T-helper 9 cell (primary cell): ENCODE measurements around the gene ATRAID.

Experiments used
- DNase-seq: peaks from one replicate; pipeline ENCODE4 v3.0.0-alpha.2; 2020

Gene ATRAID

DNA sequence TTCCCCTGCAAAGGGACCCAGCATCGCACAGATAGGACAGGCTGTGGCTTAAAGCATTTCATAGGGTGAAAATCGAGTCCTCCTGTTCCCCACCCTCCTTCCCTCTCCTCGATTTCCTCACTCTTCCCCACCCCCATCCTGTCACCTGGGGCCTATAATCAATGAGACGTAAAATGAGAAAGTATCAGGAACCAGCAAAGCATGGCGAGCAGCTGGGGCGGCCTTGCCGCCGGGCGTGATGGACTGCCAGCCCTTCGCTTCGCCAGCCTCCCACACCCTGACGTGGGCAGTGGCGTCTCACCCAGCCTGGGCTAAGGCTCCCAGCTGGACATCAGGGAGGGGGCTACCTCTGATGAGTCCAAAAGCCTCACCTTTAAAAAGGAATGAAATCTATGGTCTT, 39.9 kb downstream of the ATRAID start:
- DNase-seq, result no peak

DNA sequence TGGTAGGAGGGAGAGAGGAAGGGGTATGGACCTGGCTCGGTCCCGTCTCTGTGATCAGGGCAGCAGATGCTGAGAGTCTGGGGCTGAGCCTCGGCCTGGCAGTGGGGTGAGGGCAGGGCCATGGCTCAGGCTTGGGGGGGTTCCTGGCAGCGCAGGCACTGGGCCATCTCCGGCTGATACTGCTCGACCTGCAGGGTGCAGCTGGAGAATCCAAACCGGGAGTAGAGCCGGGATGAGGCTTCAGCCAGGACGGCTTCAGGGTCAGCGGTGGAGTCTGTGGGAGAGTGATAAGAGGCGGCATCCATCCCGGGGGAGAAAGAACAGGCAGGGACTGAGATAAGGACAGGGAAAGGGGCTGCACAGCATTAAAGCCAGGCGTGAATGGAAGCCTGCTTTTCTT, 43.3 kb downstream of the ATRAID start:
- no peak for DNase-seq

DNA sequence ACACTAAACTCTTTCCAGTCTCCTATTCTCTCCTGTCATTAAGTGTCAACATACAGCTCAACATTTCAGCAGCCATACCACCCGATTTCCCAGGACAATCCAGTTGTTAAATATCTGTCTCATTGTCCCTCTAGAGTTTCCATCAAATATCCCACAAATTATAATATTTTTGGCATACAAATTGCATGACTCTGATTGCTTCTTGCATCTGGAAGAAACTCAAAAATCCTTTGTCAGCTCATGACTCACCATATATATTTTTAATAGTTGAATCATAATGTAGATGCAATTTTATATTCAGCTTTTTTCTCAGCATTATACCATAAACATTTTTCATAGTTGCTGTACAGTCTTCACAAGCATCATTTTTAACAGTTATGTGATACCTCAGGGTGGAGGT, 43.8 kb downstream of the ATRAID start:
- no peak for DNase-seq

DNA sequence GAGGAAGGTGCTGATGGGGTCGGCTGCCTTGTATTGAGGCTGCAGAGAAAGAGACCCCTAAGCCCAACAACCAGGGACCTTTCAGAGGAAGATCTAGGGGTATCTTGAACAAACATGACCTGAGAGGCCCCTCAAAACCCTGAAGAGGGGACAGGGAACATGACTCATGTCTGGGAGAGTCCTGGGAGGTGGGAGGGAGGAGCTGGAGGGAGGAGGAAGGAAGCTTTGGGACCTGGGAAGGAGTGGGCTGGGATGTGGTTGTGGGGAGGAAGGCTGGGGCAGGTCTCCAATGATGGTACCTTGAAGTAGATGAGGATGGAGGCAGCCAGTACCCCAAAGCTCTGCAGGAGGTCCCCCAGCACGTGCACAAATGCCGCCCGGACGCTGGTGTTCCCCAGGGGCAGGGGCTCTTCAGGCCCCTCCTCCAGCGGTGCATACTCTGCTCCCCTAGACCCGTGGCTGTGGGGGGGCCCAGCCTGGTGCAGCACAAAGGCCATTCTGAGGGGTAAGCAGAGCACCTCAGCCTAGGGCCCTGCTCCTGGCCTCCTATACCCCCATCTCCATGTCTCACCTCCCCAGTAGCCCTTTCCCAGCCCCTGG, 45.1 kb downstream of the ATRAID start:
- no peak for DNase-seq

DNA sequence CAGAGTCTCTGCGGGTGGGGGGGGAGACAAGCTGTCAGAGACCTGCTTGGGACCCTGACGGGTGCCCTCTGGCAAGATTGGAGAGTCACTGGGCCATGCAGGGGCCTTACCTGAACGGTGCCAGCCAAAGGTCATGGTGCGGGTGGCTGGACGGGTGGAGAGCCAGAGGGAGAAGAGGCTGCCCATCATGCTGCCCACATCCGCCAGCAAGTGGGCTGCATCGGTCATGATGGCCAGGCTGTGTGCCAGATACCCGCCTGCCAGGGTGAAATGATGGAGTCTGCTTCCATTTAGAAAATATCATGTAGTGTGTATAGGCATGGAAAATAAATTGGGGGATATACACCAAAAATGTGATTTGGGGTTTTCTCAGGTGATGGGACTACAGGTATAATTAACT, 46.2 kb downstream of the ATRAID start:
- no peak for DNase-seq

DNA sequence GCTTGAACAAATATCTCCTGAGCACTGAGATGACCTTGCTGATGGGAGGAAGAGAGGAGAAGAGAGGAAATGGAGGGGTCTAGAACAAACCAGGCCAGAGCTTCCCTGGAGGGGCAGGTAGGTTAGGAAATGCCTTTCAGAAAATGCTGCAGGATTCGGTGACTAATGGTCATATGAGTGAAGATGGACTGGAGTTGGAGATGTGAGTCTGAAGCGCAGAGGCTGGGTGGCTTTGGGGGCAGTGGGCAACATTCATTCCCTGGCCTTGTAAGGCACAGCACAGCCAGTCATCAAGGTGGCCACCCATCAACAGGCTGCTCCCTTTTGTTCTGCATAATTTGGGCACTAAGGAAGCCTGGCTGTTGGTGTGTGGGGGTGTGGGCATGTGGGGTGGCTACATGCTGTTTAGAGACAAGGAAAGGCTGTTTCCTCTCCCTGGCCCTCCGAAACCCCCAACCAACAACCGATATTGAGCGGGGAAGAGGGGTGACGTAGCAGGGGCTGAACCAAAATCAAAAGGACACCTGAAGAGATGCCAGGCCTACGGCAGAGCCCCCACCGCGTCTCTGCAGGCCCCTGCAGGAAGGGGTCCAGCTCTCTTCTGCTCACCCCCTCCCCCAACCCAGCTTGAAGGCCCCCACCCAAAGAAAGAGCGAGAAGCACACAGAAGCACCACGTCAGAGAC, 49.5 kb downstream of the ATRAID start:
- DNase-seq, result no peak

DNA sequence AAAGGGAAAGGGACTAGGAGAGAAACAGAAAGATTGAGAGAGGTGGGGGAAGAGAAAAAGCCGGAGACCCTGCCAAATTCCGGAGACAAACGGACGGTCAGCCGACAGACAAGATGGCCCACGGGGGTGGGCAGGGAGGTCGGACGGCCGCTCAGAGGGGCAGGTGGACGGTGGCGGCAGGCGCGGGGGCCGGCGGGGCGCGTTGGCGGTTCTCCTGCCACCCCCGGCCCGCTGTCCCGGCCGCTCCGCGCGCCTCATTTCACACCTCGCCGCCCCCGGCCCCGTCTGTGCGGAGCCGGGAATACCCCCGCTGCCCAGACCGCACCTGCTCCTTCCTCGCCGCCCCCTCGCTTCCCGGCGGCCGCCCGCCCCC, 50.1 kb downstream of the ATRAID start:
- no peak for DNase-seq

DNA sequence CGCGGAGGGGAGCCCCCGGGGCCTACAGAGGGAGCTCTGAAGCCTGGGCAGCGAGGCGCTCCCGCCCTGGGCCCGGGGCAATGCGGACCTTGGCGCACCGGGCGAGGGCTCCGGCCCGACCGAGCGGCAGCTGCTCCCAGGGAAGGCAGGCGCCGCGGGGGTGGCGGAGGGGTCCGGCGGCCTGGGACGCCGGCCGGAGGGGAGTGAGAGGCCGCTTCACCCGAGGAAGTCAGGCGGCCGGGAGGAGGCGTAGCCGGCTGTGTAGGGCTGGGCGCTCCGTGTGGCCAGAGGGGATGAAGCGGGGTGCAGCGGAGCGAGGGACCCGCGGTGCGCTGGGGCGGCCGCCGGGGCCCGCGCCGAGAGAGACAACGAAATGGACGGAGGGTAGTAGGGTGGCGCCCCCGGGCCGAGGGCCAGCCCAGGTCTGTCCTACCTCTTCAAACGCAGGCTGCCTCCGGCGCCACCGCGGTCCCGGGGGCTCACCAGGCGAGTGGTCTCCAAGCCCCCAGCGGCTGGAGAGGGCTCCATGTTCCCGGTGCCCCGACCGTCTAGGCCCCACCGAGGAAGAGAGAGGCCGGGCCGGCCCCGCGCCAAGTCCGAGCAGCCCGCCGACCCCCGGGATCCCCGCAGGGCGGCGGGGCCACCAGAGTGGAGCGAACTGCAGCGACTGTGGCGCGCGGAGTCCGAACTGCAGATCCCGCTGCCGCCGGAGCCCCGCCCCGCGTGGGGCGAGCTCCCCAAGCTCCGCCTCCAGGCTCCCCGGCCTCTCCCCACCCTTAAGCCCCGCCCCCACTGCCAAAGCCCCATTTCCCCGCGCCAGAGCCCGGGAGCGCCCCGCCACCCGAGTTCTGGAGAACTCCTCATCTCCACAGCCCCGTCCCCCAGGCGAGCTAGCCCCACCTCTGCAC, 50.8 kb downstream of the ATRAID start, which contains the start of gene SLC30A3:
TSS of gene SLC30A3 (minus strand) at position 669 of the 908 bp plus-strand sequence. CDS start at position 528, 141 bp downstream.
- peak; percentile 62 for DNase-seq

DNA sequence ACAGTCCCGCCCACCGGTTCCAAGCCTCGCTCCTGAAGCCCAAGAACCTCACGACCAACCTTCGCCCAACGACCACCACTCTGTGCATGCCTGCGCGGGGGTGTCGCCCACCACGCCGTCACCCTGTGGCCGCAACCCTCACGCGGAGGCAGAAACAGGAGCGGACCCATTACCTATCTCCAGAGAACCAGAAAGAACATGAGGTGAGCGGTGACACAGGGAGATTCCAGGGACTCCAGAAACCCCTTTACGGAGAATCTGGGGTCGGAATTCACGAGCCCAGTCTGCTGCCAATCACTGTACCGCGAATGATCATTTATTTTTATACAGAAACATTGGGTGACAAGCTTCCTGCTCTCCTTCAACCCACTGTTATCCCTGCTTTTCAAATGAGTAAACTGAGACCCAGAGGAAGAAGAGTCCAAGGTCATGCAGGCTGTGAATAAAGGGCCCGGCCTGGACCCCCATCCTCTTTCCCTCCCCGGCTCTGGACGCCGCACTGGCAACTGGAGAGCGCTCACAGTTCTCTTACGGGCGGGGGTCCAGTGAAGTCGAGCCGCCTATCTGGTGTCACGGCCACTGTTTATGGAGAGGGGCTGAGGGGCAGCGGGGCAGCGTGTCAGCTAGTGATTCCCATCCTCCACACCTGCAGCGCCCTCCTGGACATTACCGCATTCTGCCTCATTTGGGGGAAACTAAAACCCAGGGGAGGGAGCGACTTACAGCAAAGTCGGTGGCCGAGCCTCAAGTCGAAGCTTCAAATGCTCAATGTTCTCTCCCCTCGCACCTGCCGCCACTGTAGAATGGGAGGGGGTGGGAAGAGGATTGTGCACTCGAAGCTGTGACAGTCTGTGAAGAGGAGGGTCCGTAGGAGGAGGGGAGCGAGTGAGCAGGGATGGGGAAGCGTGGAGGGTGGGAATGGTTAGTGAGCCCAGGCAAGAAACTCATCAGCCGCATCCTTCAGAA, 51.7 kb downstream of the ATRAID start:
- DNase-seq, result no peak

DNA sequence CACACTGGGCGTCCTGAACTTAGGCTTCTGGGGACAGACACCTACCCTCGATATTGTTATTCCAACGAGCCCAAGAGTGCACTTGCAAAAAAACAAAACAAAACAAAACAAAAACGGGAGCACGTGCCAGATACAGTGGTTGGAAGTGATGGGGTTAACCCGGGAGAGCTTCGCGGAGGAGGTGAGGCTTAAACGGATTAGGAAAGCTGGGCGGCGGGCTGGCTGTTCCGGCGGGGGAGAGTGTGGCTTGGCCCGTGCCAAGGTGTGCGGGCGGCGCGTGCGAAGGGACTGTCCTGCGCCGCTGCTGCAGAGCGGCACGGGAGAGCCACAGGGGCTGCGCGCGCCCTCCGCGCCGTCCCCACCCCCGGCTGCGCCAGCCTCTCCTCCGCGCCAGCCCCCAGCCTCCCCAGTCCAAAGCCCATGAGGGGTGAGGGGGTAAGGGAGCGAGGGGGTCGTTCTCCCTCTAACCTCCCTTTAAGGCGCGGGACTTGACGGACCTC, 52.5 kb downstream of the ATRAID start:
- DNase-seq, result no peak

DNA sequence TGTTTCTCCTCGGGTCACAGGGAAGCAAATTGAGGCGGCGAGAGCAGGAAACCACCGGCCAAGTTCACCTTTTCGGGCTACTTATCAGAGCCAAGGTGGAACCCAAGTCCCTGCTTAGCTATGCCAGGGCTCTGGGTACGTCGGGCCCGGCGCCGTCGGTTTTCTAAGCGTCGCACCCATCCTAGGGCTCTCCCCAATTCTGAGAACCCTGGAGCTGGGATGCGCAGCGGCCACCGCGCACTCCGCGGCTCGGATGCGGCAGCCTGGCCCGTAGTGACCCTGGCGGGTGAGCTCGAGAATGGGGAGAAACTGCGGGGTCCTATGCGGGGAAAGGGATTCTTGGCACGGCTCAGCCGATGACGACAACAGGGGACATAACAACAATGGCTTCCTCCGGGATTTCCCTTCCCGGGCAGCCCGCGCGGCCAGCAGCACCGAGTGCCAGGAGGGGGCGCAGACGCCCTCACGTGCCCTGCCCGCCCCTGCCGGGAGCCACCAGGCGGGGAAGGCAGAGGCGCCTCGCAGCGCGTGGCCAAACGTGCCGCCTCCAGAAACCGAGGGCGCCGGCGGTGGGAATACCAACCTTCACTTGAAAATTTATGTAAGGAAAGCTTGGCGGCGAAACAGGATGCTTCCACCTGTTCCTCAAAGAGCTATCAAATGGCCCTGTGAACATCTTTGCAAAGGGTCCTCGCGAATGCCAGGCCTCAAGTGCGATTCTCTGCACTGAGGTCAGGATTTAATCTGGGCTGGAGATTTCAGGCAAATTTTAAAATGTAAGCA, 53.1 kb downstream of the ATRAID start:
- DNase-seq, result peak; percentile 55

DNA sequence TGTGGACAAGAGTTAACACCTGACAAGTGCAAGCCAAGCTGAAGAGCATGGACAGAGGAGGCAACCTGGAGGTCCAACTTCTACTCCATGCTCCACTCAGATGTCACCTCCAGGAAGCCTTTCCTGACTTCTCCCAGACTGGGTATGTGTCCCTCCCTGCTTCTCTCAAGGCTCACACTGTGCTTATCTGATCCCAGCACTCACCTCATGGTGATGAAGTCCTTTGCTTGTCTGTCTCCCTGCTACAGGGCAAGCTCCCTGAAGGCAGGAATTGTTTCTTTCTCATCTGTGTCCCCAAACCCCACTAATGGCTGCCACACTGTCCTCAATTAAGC, 53.7 kb downstream of the ATRAID start:
- DNase-seq, result no peak
